Measurements from ENCODE around the gene HERPUD2.
"Not testable (repeated sequence)": the region's sequence is repeated elsewhere in the genome, so short reads cannot be mapped to it uniquely, and the experiment has no call there.

The HERPUD2 gene

GRCh38 chr7:35714407-35714806 is 19.5 kb upstream of the HERPUD2 start:
- DNase-seq (ENCODE audit: low read depth in 2 of 2) = no peak

GRCh38 chr7:35712563-35713226 is 17.8 kb upstream of the HERPUD2 start:
- DNase-seq (ENCODE audit: low read depth in 2 of 2) = no peak

- no peak for DNase-seq (ENCODE audit: low read depth in 2 of 2)
Observed at GRCh38 chr7:35707422-35707821, 12.5 kb upstream of the HERPUD2 start.

GRCh38 chr7:35705932-35706461 is 11.1 kb upstream of the HERPUD2 start:
- DNase-seq (ENCODE audit: low read depth in 2 of 2) = no peak

GRCh38 chr7:35704261-35704660 is 9.3 kb upstream of the HERPUD2 start:
- no peak for DNase-seq (ENCODE audit: low read depth in 2 of 2)

- no peak for DNase-seq (ENCODE audit: low read depth in 2 of 2)
Observed at GRCh38 chr7:35702541-35702940, 7.6 kb upstream of the HERPUD2 start.

- no peak for DNase-seq (ENCODE audit: low read depth in 2 of 2)
Observed at GRCh38 chr7:35701287-35701900, 6.5 kb upstream of the HERPUD2 start.

GRCh38 chr7:35700865-35701264 is 5.9 kb upstream of the HERPUD2 start:
- DNase-seq (ENCODE audit: low read depth in 2 of 2) = no peak

- no peak for DNase-seq (ENCODE audit: low read depth in 2 of 2)
Observed at GRCh38 chr7:35700333-35700732, 5.4 kb upstream of the HERPUD2 start.

- no peak for DNase-seq (ENCODE audit: low read depth in 2 of 2)
Observed at GRCh38 chr7:35699796-35700305, 4.9 kb upstream of the HERPUD2 start.

GRCh38 chr7:35698382-35698781 is 3.4 kb upstream of the HERPUD2 start:
- DNase-seq (ENCODE audit: low read depth in 2 of 2) = not testable (repeated sequence)

- no peak for DNase-seq (ENCODE audit: low read depth in 2 of 2)
Observed at GRCh38 chr7:35697414-35698175, 2.7 kb upstream of the HERPUD2 start.

GRCh38 chr7:35695987-35696386 is 1.1 kb upstream of the HERPUD2 start:
- no peak for DNase-seq (ENCODE audit: low read depth in 2 of 2)

- no peak for DNase-seq (ENCODE audit: low read depth in 2 of 2)
Observed at GRCh38 chr7:35695473-35695850, 527 bp upstream of the HERPUD2 start.

- DNase-seq (ENCODE audit: low read depth in 2 of 2) = no peak
Observed at GRCh38 chr7:35694161-35694783, 663 bp downstream of the HERPUD2 start.

- DNase-seq (ENCODE audit: low read depth in 2 of 2) = no peak
Observed at GRCh38 chr7:35691827-35692307, 3.1 kb downstream of the HERPUD2 start.

- DNase-seq (ENCODE audit: low read depth in 2 of 2) = no peak
Observed at GRCh38 chr7:35691366-35691765, 3.6 kb downstream of the HERPUD2 start.

- DNase-seq (ENCODE audit: low read depth in 2 of 2) = not testable (repeated sequence)
Observed at GRCh38 chr7:35690614-35691013, 4.3 kb downstream of the HERPUD2 start.

- DNase-seq (ENCODE audit: low read depth in 2 of 2) = no peak
Observed at GRCh38 chr7:35685781-35686180, 9.2 kb downstream of the HERPUD2 start.

GRCh38 chr7:35681231-35682029 is 13.5 kb downstream of the HERPUD2 start:
- DNase-seq (ENCODE audit: low read depth in 2 of 2) = no peak

GRCh38 chr7:35680403-35681013 is 14.4 kb downstream of the HERPUD2 start:
- no peak for DNase-seq (ENCODE audit: low read depth in 2 of 2)

All from stimulated activated CD8-positive, alpha-beta memory T cell treated with anti-CD3 and anti-CD28 coated beads, Interleukin-7, amount 100 ng/mL, for 4 hours (primary cell).